HEK293T (cell line): ENCODE measurements around the gene PTPRG.

Experiments
- ARNT ChIP-seq: fragments of 450-650 bp; IDR thresholded peaks from 2 replicates; pipeline ENCODE4 v1.6.1; 2017; ENCODE audit warnings: mild to moderate bottlenecking
- BHLHE40 ChIP-seq: fragments of 450-650 bp; IDR thresholded peaks from 2 replicates; pipeline ENCODE4 v1.6.1; 2016; ENCODE audit warnings: mild to moderate bottlenecking, moderate library complexity, borderline replicate concordance
- ELF4 ChIP-seq: fragments of 450-650 bp; IDR thresholded peaks from 2 replicates; pipeline ENCODE4 v1.6.1; 2017; ENCODE audit warnings: antibody characterized with exemption
- FOXA1 ChIP-seq: fragments of 450-650 bp; IDR thresholded peaks from 2 replicates; pipeline ENCODE4 v1.6.1; 2016; ENCODE audit warnings: mild to moderate bottlenecking
- FOXK2 ChIP-seq: fragments of 450-650 bp; IDR thresholded peaks from 2 replicates; pipeline ENCODE4 v1.6.1; 2016; ENCODE audit warnings: mild to moderate bottlenecking
- FOXM1 ChIP-seq: fragments of 450-650 bp; IDR thresholded peaks from 2 replicates; pipeline ENCODE4 v1.6.1; 2017; ENCODE audit warnings: mild to moderate bottlenecking, borderline replicate concordance
- LEF1 ChIP-seq: fragments of 450-650 bp; IDR thresholded peaks from 2 replicates; pipeline ENCODE4 v1.6.1; 2017; ENCODE audit warnings: mild to moderate bottlenecking, borderline replicate concordance
- PKNOX1 ChIP-seq: fragments of 450-650 bp; IDR thresholded peaks from 2 replicates; pipeline ENCODE4 v1.6.1; 2016
- SP1 ChIP-seq: fragments of 450-650 bp; IDR thresholded peaks from 2 replicates; pipeline ENCODE4 v1.6.1; 2017
- TARDBP ChIP-seq: fragments of 450-650 bp; IDR thresholded peaks from 2 replicates; pipeline ENCODE4 v1.6.1; 2016
- ZNF384 ChIP-seq: fragments of 450-650 bp; IDR thresholded peaks from 2 replicates; pipeline ENCODE4 v1.6.1; 2016

GRCh38 chr3:61589856-61590255, 28.5 kb downstream of the PTPRG start:
- no peak for TF ChIP-seq ZNF384
- no peak for TF ChIP-seq FOXA1
- TF ChIP-seq BHLHE40, result no peak
- TF ChIP-seq PKNOX1, result no peak
- TF ChIP-seq FOXM1, result no peak
- TF ChIP-seq SP1, result no peak
- TF ChIP-seq FOXK2, result no peak
- TF ChIP-seq ARNT, result no peak
- TF ChIP-seq ELF4, result no peak
- no peak for TF ChIP-seq TARDBP
- no peak for TF ChIP-seq LEF1
